ENCODE results near the gene ANXA11. TPM values are rescaled to one million over a fixed set of nuclear protein-coding genes. Genes with fewer than 3 reads are reported as not detected.

ANXA11 gene
- total RNA-seq, 1 experiment from 2014 or later, result 68.1 TPM

GRCh38 chr10:80144696-80145131 is 60.6 kb downstream of the ANXA11 start:
- Histone ChIP-seq H2AK5ac (ENCODE audit: insufficient read length, low read length) (no peak overlapping the region), H3T11ph (ENCODE audit: low read length) (no peak overlapping the region), H3K27ac (ENCODE audit: insufficient read length, low read depth, low read length) (no peak overlapping the region), H3K79me2 (ENCODE audit: insufficient read depth, low read length) (no peaks in the 10 kb centered on the region), H3K9me3 (ENCODE audit: control insufficient read depth, low read depth, low read length) (no peaks in the 10 kb centered on the region), H3K9ac (ENCODE audit: extremely low read depth, insufficient read length, low read length) (no peak overlapping the region), H3K4me1 (ENCODE audit: insufficient read depth, low read length) (no peaks in the 10 kb centered on the region), H2BK12ac (ENCODE audit: insufficient read length, low read depth, low read length) (no peak overlapping the region), H3K56ac (ENCODE audit: insufficient read length, low read depth, low read length) (no peak overlapping the region), H3K4me2 (ENCODE audit: insufficient read depth, insufficient read length, low read length) (no peak overlapping the region), H4K5ac (ENCODE audit: insufficient read length, low read depth, low read length) (no peak overlapping the region), H3K14ac (ENCODE audit: insufficient read depth, low read length) (no peak overlapping the region), H4K91ac (ENCODE audit: insufficient read length, low read depth, low read length) (no peak overlapping the region), H3K18ac (ENCODE audit: insufficient read length, low read depth, low read length) (no peak overlapping the region), H4K8ac (replicated peaks; ENCODE audit: insufficient read length, low read depth, low read length) (no peak overlapping the region), H2BK20ac (ENCODE audit: low read depth, low read length, poor library complexity, severe bottlenecking) (no peak overlapping the region), H3K79me1 (ENCODE audit: insufficient read depth, low read depth, low read length, poor library complexity, severe bottlenecking) (no peaks in the 10 kb centered on the region), H2BK5ac (ENCODE audit: insufficient read length, low read length) (no peak overlapping the region), H2BK15ac (ENCODE audit: low read depth, low read length) (no peak overlapping the region), H3K4ac (ENCODE audit: low read depth, low read length) (no peak overlapping the region), H3K27me3 (ENCODE audit: insufficient read depth, low read length) (no peaks in the 10 kb centered on the region), H3K23me2 (ENCODE audit: insufficient read length, low read depth, low read length, poor library complexity, severe bottlenecking) (no peaks in the 10 kb centered on the region), H2AFZ (ENCODE audit: low read length) (no peak overlapping the region), H2BK120ac (ENCODE audit: low read depth, low read length, poor library complexity, severe bottlenecking) (no peak overlapping the region), H3K23ac (ENCODE audit: insufficient read length, low read depth, low read length) (no peak overlapping the region), H4K20me1 (ENCODE audit: control insufficient read depth, insufficient read depth, insufficient read length) (no peaks in the 10 kb centered on the region)
- peaks cover 7 to 17% of the 10 kb centered on the region in 2 experiments for H3K4me1 Mint-ChIP-seq
- WGBS (ENCODE audit: extremely low coverage, insufficient read length, low lambda C conversion rate), result no CpG with 5 or more reads among the region's 12 CpGs
- no peak overlapping the region; a peak in 2 of 7 replicates for H3K27ac Mint-ChIP-seq
- peaks cover 9% of the 10 kb centered on the region for H3K27me3 Mint-ChIP-seq (ENCODE audit: low read depth)
- H3K4me3 Mint-ChIP-seq, result no peak overlapping the region
- peaks cover 2 to 5% of the 10 kb centered on the region in 2 experiments; a peak in 4 of 5 replicates for H3K9me3 Mint-ChIP-seq
- DNase-seq, result no peak
- peaks cover 2 to 8% (median 6%) of the 10 kb centered on the region in 3 experiments; a peak in 5 of 7 replicates for H3K36me3 Mint-ChIP-seq (ENCODE audit: insufficient read depth in 1 of 3, low read depth in 3 of 3)
- TF ChIP-seq CTCF (conservative IDR thresholded peaks at IDR 0.05), result no peak

All from H9 (cell line).